ENCODE results near the gene PHKB.
"Not testable (repeated sequence)": the region's sequence is repeated elsewhere in the genome, so short reads cannot be mapped to it uniquely, and the experiment has no call there.

The PHKB gene

GRCh38 chr16:47627721-47628120 lies 166.6 kb downstream of the PHKB start:
- DNase-seq = no peak

- no peak for DNase-seq
These were observed 170.0 kb downstream of the PHKB start for GRCh38 chr16:47631131-47631530.

- DNase-seq = no peak
These were observed 173.0 kb downstream of the PHKB start for GRCh38 chr16:47634126-47634525.

- peak in 1 of 5 experiments; percentile 22 for DNase-seq
These were observed 173.6 kb downstream of the PHKB start for GRCh38 chr16:47634727-47635126.

- no peak for DNase-seq
These were observed 175.5 kb downstream of the PHKB start for GRCh38 chr16:47636501-47637099.

GRCh38 chr16:47638175-47638574 lies 177.0 kb downstream of the PHKB start:
- no peak for DNase-seq

GRCh38 chr16:47640661-47641060 lies 179.5 kb downstream of the PHKB start:
- DNase-seq = no peak

GRCh38 chr16:47643323-47644000 lies 182.3 kb downstream of the PHKB start:
- DNase-seq = peak in 2 of 5 experiments; percentile 1 to 67

GRCh38 chr16:47644166-47644565 lies 183.0 kb downstream of the PHKB start:
- DNase-seq = no peak

- DNase-seq = no peak
These were observed 183.5 kb downstream of the PHKB start for GRCh38 chr16:47644661-47645060.

GRCh38 chr16:47646914-47647313 lies 185.8 kb downstream of the PHKB start:
- DNase-seq = no peak

GRCh38 chr16:47657032-47657431 lies 195.9 kb downstream of the PHKB start:
- no peak for DNase-seq

GRCh38 chr16:47657977-47658376 lies 196.8 kb downstream of the PHKB start:
- DNase-seq = no peak

- DNase-seq = no peak
These were observed 199.4 kb downstream of the PHKB start for GRCh38 chr16:47660540-47660939.

GRCh38 chr16:47664653-47665325 lies 203.7 kb downstream of the PHKB start:
- no peak for DNase-seq

GRCh38 chr16:47666434-47666833 lies 205.3 kb downstream of the PHKB start:
- DNase-seq = no peak

GRCh38 chr16:47667956-47668355 lies 206.8 kb downstream of the PHKB start:
- no peak for DNase-seq

- DNase-seq = no peak
These were observed 211.3 kb downstream of the PHKB start for GRCh38 chr16:47672475-47672874.

GRCh38 chr16:47676635-47677177 lies 215.6 kb downstream of the PHKB start:
- DNase-seq = no peak

GRCh38 chr16:47681571-47681970 lies 220.4 kb downstream of the PHKB start:
- not testable (repeated sequence) for DNase-seq

GRCh38 chr16:47687694-47688093 lies 226.6 kb downstream of the PHKB start:
- DNase-seq = peak in 1 of 5 experiments; percentile 3

GRCh38 chr16:47693226-47693625 lies 232.1 kb downstream of the PHKB start:
- DNase-seq = no peak

GRCh38 chr16:47694543-47694942 lies 233.4 kb downstream of the PHKB start:
- DNase-seq = peak in 1 of 5 experiments; percentile 22

- DNase-seq = no peak
These were observed 234.6 kb downstream of the PHKB start for GRCh38 chr16:47695756-47696155.
